ENCODE data around the gene SMC6.

- TF ChIP-seq YY1 (IDR thresholded peaks at IDR 0.05; ENCODE audit: insufficient read depth, insufficient read length) (no peak), ZNF274 (IDR thresholded peaks at IDR 0.05; ENCODE audit: low read depth, low read length) (no peak)
These were observed 35.2 kb upstream of the SMC6 start for GRCh38 chr2:17788773-17789172.
